Suprapubic skin (tissue), 4 donors: Measurements from ENCODE around the gene KLF16. TPM values are rescaled to one million over a fixed set of nuclear protein-coding genes. Genes with fewer than 3 reads are reported as not detected.

Source experiments
- DNase-seq, 2 donors: peaks; one replicate each; pipeline ENCODE4 v3.0.0-alpha.2; 2019; ENCODE audit warnings: low spot score in 2 of 2
- H3K27ac ChIP-seq: fragments of 200-600 bp; sonication (generic); one replicate; pipeline ENCODE4 v1.5.1; 2019
- H3K27me3 ChIP-seq: fragments of 200-600 bp; sonication (generic); one replicate; pipeline ENCODE4 v1.5.1; 2019
- H3K36me3 ChIP-seq: fragments of 200-600 bp; sonication (generic); one replicate; pipeline ENCODE4 v1.5.1; 2019
- H3K4me1 ChIP-seq: fragments of 200-600 bp; sonication (generic); one replicate; pipeline ENCODE4 v1.5.1; 2019
- H3K4me3 ChIP-seq: fragments of 200-600 bp; sonication (generic); one replicate; pipeline ENCODE4 v1.5.1; 2019; ENCODE audit warnings: mild to moderate bottlenecking
- H3K9me3 ChIP-seq: fragments of 200-600 bp; sonication (generic); one replicate; pipeline ENCODE4 v1.5.1; 2019
- EP300 ChIP-seq: sonication (generic); formaldehyde crosslinking; IDR thresholded peaks from one replicate; pipeline ENCODE4 v1.6.1; 2017; ENCODE audit warnings: antibody characterized with exemption
- POLR2A ChIP-seq, 2 donors: fragments of 450-650 bp; IDR thresholded peaks; one replicate each; pipeline ENCODE4 v1.6.1; 2017; ENCODE audit warnings: antibody characterized with exemption in 2 of 2, mild to moderate bottlenecking in 2 of 2, moderate library complexity in 2 of 2
- POLR2AphosphoS5 ChIP-seq, 3 donors: sonication (generic); formaldehyde crosslinking; IDR thresholded peaks; one replicate each; pipeline ENCODE4 v1.6.1; 2017; ENCODE audit warnings: antibody characterized with exemption in 3 of 3
- WGBS: methylation state at CpG from one replicate; pipeline ENCODE4 v1.1.5; 2018; 5-methylcytosine and 5-hydroxymethylcytosine counted together
- total RNA-seq, 4 donors: library from RNA; depleted of rRNA; stranded (reverse); fragments of >200 nt; gene quantifications; one replicate each; pipeline ENCODE4 v1.1.0, GENCODE V29; 2016
- TF ChIP-seq, protein P1 (sequence below), 2 donors: fragments of 200-600 bp in 1 of 2; fragments of 450-650 bp in 1 of 2; sonication (generic) in 1 of 2; IDR thresholded peaks; one replicate each; pipeline ENCODE4 v1.5.1; 2016 to 2019; ENCODE audit warnings: antibody characterized with exemption in 2 of 2, mild to moderate bottlenecking in 1 of 2, moderate library complexity in 1 of 2

Gene KLF16
- total RNA-seq, 4 donors from 2014 or later = 12.1 to 30.8 (median 20.9) TPM

DNA sequence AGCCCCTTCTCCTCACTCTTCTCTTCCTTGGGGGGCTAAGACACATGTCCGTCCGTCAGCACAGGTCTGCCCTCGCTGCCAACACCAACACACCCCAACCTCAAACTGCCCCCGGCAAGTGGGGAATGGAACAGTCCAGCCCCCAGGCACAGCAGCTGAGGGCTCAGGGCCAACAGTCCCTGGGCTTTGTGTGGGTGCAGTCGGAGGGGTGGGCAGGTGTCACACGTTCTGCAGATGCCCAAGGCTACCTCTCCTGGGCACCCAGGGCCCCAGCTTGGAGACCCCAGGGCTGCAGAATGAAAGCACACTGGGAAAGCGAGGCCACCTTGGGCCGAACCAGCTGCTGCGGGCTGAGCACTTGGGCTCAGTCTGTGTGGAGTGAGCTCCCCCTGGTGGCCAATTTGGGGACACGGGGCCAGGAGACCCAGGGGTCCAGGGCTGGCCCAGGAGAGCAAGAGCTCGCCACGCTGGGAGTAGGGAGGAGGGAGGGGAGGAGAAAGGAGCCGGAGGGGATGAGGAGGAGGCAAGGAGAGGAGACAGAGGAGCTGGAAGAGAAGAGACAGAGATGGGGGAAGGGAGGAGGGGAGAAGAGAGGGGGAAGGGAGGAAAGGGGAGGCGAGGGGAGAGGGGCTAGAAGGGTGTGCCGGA is 37.3 kb downstream of the KLF16 start:
- DNase-seq = peak in 1 of 2 donors; percentile 87
- no peak overlapping the region for H3K4me3 ChIP-seq
- no peaks in the 10 kb centered on the region for H3K9me3 ChIP-seq
- peaks cover 80% of the 10 kb centered on the region for H3K36me3 ChIP-seq
- 29% methylated on average over 13 of the region's 15 CpGs for WGBS
- H3K27me3 ChIP-seq = no peaks in the 10 kb centered on the region
- no peak overlapping the region for H3K27ac ChIP-seq
- H3K4me1 ChIP-seq = peaks cover 11% of the 10 kb centered on the region
- TF ChIP-seq POLR2A (IDR thresholded peaks at IDR 0.05) = no peak
- TF ChIP-seq, protein P1, sequence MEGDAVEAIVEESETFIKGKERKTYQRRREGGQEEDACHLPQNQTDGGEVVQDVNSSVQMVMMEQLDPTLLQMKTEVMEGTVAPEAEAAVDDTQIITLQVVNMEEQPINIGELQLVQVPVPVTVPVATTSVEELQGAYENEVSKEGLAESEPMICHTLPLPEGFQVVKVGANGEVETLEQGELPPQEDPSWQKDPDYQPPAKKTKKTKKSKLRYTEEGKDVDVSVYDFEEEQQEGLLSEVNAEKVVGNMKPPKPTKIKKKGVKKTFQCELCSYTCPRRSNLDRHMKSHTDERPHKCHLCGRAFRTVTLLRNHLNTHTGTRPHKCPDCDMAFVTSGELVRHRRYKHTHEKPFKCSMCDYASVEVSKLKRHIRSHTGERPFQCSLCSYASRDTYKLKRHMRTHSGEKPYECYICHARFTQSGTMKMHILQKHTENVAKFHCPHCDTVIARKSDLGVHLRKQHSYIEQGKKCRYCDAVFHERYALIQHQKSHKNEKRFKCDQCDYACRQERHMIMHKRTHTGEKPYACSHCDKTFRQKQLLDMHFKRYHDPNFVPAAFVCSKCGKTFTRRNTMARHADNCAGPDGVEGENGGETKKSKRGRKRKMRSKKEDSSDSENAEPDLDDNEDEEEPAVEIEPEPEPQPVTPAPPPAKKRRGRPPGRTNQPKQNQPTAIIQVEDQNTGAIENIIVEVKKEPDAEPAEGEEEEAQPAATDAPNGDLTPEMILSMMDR (IDR thresholded peaks at IDR 0.05) = peak; percentile 82 to 88

DNA sequence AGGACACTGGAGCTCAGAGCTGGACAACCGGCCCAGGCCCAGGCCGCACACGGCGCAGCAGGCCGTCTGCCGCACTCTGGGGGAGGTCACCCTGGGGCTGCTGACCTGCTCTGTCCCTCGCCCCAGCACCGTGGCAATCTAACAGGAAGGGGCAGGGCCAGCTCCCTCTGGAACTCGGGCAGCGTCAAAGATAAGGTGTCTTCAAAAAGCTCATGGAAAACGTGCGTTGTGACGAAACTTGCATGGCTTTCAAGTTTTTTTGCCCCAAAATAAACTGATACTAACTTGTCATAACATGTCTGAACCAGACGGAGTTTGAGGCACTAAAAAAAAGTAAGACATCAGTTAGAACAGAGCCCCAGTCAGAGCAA is 39.1 kb downstream of the KLF16 start:
- H3K4me1 ChIP-seq = peaks cover 11% of the 10 kb centered on the region
- H3K36me3 ChIP-seq = peaks cover 84% of the 10 kb centered on the region
- DNase-seq = no peak
- H3K27ac ChIP-seq = no peak overlapping the region
- H3K27me3 ChIP-seq = no peaks in the 10 kb centered on the region
- WGBS = 81% methylated on average over 9 of the region's 14 CpGs
- TF ChIP-seq POLR2AphosphoS5 (IDR thresholded peaks at IDR 0.05) = no peak
- TF ChIP-seq POLR2A (IDR thresholded peaks at IDR 0.05) = no peak
- TF ChIP-seq EP300 = no peak
- TF ChIP-seq, protein P1 (IDR thresholded peaks at IDR 0.05) = no peak
- H3K9me3 ChIP-seq = no peaks in the 10 kb centered on the region
- H3K4me3 ChIP-seq = no peak overlapping the region

DNA sequence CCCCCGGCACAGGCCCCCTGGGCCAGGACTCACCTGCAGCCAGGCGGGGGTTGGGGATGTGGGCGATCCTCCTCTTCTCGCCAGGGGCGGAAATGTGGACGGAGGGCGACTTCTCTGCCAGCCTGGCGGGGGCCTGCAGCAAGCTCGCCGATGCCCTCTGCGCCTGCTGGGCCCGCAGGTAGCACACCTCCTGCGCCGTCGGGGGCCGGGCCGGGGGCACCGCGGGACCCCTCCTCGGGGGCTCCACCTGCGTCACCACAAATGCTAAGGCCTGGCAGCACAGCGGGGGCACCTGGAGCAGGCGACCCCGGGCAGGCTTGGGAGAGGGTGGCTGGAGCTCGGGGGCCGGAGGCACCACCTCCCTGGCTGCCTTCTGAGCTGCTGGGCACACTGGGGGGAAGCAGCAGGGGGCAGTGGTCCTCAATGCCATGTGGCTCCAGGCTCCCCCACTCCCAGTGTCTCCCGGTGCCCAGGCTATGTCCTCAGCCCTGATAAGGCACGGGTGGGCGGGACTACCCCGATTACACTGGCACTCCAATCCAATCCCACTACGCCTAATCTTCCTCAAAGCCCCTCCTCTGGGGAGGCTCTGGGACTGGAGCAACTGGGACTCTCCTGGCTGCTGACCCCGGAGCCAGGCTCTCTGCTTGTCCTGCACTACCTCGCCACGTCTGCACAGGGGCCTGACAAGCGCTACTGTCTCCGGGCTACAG is 39.7 kb downstream of the KLF16 start:
- no peak overlapping the region for H3K4me3 ChIP-seq
- no peak overlapping the region for H3K27ac ChIP-seq
- peaks cover 11% of the 10 kb centered on the region for H3K4me1 ChIP-seq
- H3K9me3 ChIP-seq = no peaks in the 10 kb centered on the region
- 84% methylated on average over 5 of the region's 36 CpGs for WGBS
- DNase-seq = no peak
- peaks cover 88% of the 10 kb centered on the region for H3K36me3 ChIP-seq
- H3K27me3 ChIP-seq = no peaks in the 10 kb centered on the region
- no peak for TF ChIP-seq POLR2A (IDR thresholded peaks at IDR 0.05)
- no peak for TF ChIP-seq POLR2AphosphoS5 (IDR thresholded peaks at IDR 0.05)
- TF ChIP-seq EP300 = no peak
- TF ChIP-seq, protein P1 (IDR thresholded peaks at IDR 0.05) = no peak

DNA sequence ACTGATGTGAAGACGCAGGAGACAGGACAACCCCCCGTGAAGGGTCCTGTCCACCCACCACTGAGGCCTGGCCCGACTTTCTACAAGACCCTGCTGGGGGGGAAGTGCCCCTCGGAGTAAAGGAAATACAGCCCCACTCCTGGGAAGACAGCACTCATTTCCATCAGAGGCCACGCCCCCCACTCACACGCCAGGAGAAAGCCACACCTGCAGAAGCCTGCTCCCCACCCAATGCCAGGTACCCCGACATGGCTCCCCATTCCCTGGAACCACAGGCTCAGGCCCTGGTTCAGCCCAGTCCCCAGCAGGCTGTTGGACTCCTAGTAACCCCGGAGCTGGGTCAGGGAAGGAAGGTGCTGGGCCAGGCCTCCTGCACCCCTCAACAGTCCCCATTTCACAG is 40.4 kb downstream of the KLF16 start:
- Histone ChIP-seq H3K4me1 (peaks cover 11% of the 10 kb centered on the region), H3K27me3 (no peaks in the 10 kb centered on the region), H3K27ac (no peak overlapping the region), H3K9me3 (no peaks in the 10 kb centered on the region), H3K4me3 (no peak overlapping the region), H3K36me3 (peaks cover 88% of the 10 kb centered on the region)
- TF ChIP-seq EP300 = no peak
- TF ChIP-seq, protein P1 (IDR thresholded peaks at IDR 0.05) = no peak
- no peak for TF ChIP-seq POLR2AphosphoS5 (IDR thresholded peaks at IDR 0.05)
- no peak for TF ChIP-seq POLR2A (IDR thresholded peaks at IDR 0.05)
- 100% methylated on average over 3 of the region's 8 CpGs for WGBS
- DNase-seq = no peak

DNA sequence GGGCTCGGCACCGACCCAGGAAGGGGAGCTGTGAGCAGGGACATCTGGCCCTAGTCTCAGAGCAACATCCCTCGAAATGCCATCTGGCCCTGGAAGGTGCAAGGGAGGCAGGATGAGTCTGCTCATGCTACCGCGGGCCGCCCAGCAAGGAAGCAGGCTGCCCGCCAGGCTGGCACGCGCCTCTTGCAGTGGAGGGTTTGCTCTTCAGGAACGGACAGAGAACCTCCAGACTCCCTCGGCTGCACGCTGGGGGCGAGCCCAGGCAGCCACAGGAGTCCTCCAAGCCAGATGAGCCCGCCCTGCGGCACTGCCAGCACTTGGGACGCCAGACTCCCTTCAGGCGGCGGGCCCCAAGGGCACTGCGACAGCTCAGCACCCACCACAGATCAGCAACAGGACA is 41.2 kb downstream of the KLF16 start:
- no CpG with 5 or more reads among the region's 19 CpGs for WGBS
- H3K27me3 ChIP-seq = no peaks in the 10 kb centered on the region
- TF ChIP-seq POLR2AphosphoS5 (IDR thresholded peaks at IDR 0.05) (no peak), EP300 (no peak), POLR2A (IDR thresholded peaks at IDR 0.05) (no peak)
- TF ChIP-seq, protein P1 (IDR thresholded peaks at IDR 0.05) = no peak
- no peaks in the 10 kb centered on the region for H3K9me3 ChIP-seq
- peaks cover 11% of the 10 kb centered on the region for H3K4me1 ChIP-seq
- H3K4me3 ChIP-seq = no peak overlapping the region
- DNase-seq = no peak
- no peak overlapping the region for H3K27ac ChIP-seq
- peaks cover 87% of the 10 kb centered on the region for H3K36me3 ChIP-seq
